BE2C (cell line): ENCODE results near the gene SPG21.

Experiments used
- DNase-seq: peaks from one replicate; pipeline ENCODE4 v3.0.0-alpha.2; 2020
- H3K27me3 ChIP-seq: fragments of 250-450 bp; sonication (Bioruptor Pico); 2 replicates; pipeline ENCODE4 v1.5.1; 2020; ENCODE audit warnings: mild to moderate bottlenecking
- H3K36me3 ChIP-seq: fragments of 250-450 bp; sonication (Bioruptor Pico); 2 replicates; pipeline ENCODE4 v1.5.1; 2020; ENCODE audit warnings: mild to moderate bottlenecking
- H3K4me1 ChIP-seq: fragments of 250-450 bp; sonication (Bioruptor Pico); 2 replicates; pipeline ENCODE4 v1.5.1; 2020
- H3K4me3 ChIP-seq: 2 replicates; pipeline ENCODE4 v1.5.1; 2011; ENCODE audit warnings: low read depth, low read length
- H3K9me3 ChIP-seq: fragments of 250-450 bp; sonication (Bioruptor Pico); 2 replicates; pipeline ENCODE4 v1.5.1; 2020
- CTCF ChIP-seq: IDR thresholded peaks from 2 replicates; pipeline ENCODE4 v1.5.1; 2012; ENCODE audit warnings: mild to moderate bottlenecking, low read depth, low read length

SPG21 gene

DNA sequence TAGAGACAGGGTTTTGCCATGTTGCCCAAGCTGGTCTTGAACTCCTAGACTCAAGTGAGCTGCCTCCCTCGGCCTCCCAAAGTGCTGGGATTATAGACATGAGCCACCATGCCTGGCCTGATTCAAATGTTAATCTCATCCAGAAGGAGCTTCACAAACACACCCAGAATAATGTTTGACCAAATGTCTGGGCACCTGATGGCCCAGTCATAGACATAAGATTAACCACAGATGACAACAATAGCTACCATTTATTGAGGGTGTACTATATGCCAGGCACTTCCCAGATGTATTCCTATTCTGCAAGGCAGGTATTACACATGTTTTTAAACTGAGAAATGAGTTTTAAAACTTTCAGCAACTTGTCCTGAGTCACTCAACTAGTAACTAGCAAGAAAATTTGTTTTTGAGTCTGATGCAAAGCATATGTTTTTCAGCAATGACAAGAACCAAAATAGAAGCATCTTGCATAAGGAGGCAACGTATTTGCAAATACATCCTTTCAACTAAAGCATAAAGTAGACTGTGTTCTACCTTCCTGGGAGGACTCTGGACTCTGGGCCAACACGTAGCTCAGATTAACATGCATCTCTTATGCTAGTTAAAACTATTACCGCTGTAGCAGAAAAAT is 8.1 kb upstream of the SPG21 start:
- no peak for TF ChIP-seq CTCF
- H3K36me3 ChIP-seq: peaks cover 4% of the 10 kb centered on the region
- no peaks in the 10 kb centered on the region for H3K27me3 ChIP-seq
- no peaks in the 10 kb centered on the region for H3K9me3 ChIP-seq
- no peaks in the 10 kb centered on the region for H3K4me1 ChIP-seq
- no peak for DNase-seq
- no peak overlapping the region for H3K4me3 ChIP-seq

DNA sequence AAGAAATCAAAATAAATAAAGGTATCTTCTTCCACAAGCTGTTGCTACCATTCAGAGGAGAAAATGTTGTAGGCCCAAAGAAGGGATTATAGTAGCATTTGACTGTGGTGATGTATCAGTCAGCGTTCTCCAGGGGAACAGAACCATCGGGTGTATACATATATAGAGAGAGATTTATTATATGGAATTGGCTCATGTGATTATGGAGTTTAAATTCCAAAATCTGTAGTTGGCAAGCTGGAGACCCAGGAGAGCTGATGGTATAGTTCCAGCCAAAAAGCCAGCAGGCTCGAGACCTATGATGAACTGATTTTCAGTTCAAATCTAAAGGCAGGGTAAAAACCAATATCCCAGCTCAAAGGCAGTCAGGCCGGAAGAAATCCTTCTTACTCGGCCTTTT is 7.4 kb upstream of the SPG21 start:
- no peaks in the 10 kb centered on the region for H3K9me3 ChIP-seq
- no peaks in the 10 kb centered on the region for H3K36me3 ChIP-seq
- H3K4me3 ChIP-seq: no peak overlapping the region
- no peak for DNase-seq
- H3K27me3 ChIP-seq: no peaks in the 10 kb centered on the region
- H3K4me1 ChIP-seq: no peaks in the 10 kb centered on the region
- no peak for TF ChIP-seq CTCF

GRCh38 chr15:64993290-64993689 is 3.6 kb upstream of the SPG21 start:
- H3K9me3 ChIP-seq: no peaks in the 10 kb centered on the region
- no peak for DNase-seq
- no peaks in the 10 kb centered on the region for H3K27me3 ChIP-seq
- H3K4me1 ChIP-seq: peaks cover 5% of the 10 kb centered on the region; the same call in 1 of the 2 replicates
- no peak overlapping the region for H3K4me3 ChIP-seq
- no peaks in the 10 kb centered on the region for H3K36me3 ChIP-seq
- TF ChIP-seq CTCF: no peak

- Histone ChIP-seq H3K9me3 (no peaks in the 10 kb centered on the region), H3K4me1 (peaks cover 5% of the 10 kb centered on the region; the same call in 1 of the 2 replicates), H3K4me3 (no peak overlapping the region), H3K36me3 (no peaks in the 10 kb centered on the region), H3K27me3 (no peaks in the 10 kb centered on the region)
- no peak for DNase-seq
- no peak for TF ChIP-seq CTCF
Observed at GRCh38 chr15:64991536-64992135, 1.9 kb upstream of the SPG21 start.

DNA sequence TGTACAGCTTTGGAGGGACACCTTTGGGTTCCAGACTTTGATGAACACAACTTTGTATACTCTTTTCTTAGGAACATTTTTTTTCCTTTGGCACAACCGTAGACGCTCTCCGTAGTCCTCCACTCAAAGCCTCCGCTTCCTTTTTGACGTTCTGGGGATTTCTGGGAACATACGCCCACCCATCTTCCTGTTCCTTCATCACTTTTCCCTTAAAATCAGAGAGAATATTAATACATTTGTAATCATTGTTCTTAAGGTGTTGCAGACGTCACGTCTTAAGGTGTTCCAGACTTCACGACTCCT is 405 bp upstream of the SPG21 start:
- no peak for TF ChIP-seq CTCF
- peak overlapping the region; percentile 82 for H3K4me3 ChIP-seq
- H3K27me3 ChIP-seq: no peaks in the 10 kb centered on the region
- H3K4me1 ChIP-seq: peaks cover 5% of the 10 kb centered on the region; the same call in 1 of the 2 replicates
- no peaks in the 10 kb centered on the region for H3K36me3 ChIP-seq
- no peaks in the 10 kb centered on the region for H3K9me3 ChIP-seq
- DNase-seq: no peak

DNA sequence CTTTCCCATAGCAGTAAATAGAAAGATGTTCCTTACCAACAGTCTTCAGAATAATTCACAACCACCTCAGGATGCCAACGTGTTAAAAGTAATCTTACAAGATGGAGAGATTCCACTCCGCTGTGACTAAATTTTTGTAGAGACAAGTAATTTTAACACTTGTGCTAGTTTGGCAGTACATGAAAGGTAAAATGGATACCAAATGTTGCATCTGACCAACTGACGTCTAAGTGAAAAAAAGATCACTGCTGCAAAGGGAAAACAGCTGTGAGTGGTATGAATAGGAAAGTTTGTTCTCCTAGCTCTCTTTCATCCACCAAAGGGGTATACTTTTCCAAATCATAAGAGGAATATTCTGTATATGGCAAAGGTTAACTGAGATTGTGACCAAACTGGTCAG is 2.6 kb downstream of the SPG21 start:
- Histone ChIP-seq H3K4me1 (peaks cover 5% of the 10 kb centered on the region; the same call in 1 of the 2 replicates), H3K27me3 (no peaks in the 10 kb centered on the region), H3K9me3 (no peaks in the 10 kb centered on the region), H3K36me3 (peaks cover 5% of the 10 kb centered on the region; the same call in 1 of the 2 replicates), H3K4me3 (no peak overlapping the region)
- TF ChIP-seq CTCF: no peak
- DNase-seq: no peak
